Hepatocyte (in vitro differentiated cells): ENCODE data around the gene HHAT.

ENCODE experiments used
- EZH2 ChIP-seq: fragments of 200-600 bp; sonication (generic); IDR thresholded peaks from 2 replicates; pipeline ENCODE4 v1.6.1; 2016; ENCODE audit warnings: antibody characterized with exemption, mild to moderate bottlenecking, borderline replicate concordance
- EZH2phosphoT487 ChIP-seq: fragments of 200-600 bp; sonication (generic); IDR thresholded peaks from one replicate; pipeline ENCODE4 v1.6.1; 2018; ENCODE audit warnings: antibody characterized with exemption, mild to moderate bottlenecking, low read depth, moderate library complexity; ENCODE audit not compliant: unreplicated experiment, severe bottlenecking
- TF ChIP-seq, protein P1 (sequence below): fragments of 200-600 bp; sonication (generic); IDR thresholded peaks from 2 replicates; pipeline ENCODE4 v1.5.1; 2016; ENCODE audit warnings: antibody characterized with exemption, mild to moderate bottlenecking; ENCODE audit not compliant: poor library complexity

DNA sequence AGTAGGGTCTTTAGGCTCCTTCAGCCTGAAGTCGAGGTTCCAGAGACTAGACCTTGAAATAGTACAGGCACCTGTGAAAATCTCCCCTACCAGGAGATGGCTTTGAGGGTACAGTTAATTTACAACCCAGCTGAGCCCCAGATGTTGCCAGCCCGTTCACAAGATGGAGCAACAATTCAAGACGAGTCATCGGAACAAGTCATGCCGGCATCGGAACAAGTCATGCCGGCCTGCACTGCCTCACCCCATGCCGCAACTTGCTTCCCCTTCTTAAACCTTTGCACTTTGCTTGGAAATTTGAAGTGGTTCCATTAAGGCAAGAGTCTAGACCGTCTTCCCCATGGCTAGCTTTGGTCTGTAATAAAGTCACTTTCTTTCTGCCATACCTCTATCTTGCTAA, 16.0 kb downstream of the HHAT start:
- TF ChIP-seq, protein P1, sequence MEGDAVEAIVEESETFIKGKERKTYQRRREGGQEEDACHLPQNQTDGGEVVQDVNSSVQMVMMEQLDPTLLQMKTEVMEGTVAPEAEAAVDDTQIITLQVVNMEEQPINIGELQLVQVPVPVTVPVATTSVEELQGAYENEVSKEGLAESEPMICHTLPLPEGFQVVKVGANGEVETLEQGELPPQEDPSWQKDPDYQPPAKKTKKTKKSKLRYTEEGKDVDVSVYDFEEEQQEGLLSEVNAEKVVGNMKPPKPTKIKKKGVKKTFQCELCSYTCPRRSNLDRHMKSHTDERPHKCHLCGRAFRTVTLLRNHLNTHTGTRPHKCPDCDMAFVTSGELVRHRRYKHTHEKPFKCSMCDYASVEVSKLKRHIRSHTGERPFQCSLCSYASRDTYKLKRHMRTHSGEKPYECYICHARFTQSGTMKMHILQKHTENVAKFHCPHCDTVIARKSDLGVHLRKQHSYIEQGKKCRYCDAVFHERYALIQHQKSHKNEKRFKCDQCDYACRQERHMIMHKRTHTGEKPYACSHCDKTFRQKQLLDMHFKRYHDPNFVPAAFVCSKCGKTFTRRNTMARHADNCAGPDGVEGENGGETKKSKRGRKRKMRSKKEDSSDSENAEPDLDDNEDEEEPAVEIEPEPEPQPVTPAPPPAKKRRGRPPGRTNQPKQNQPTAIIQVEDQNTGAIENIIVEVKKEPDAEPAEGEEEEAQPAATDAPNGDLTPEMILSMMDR = no peak
- no peak for TF ChIP-seq EZH2phosphoT487
- no peak for TF ChIP-seq EZH2
